Omental fat pad (tissue), 4 donors: ENCODE data around the gene RTL1. TPM values are rescaled to one million over a fixed set of nuclear protein-coding genes. Genes with fewer than 3 reads are reported as not detected.

Experiments
- ATAC-seq: fragments of 150-250 bp; one replicate; pipeline ENCODE4 v1.9.1; 2016; ENCODE audit warnings: mild to moderate bottlenecking, moderate library complexity; ENCODE audit not compliant: low FRiP score
- DNase-seq: peaks from one replicate; pipeline ENCODE4 v3.0.0-alpha.2; 2019; ENCODE audit warnings: low spot score
- total RNA-seq, 4 donors: library from RNA; depleted of rRNA; stranded (reverse); fragments of >200 nt; gene quantifications; one replicate each; pipeline ENCODE4 v1.1.0, GENCODE V29; 2016
- TF ChIP-seq, protein P1 (sequence below), 3 donors: fragments of 450-650 bp; IDR thresholded peaks; one replicate each; pipeline ENCODE4 v1.5.1; 2016 to 2017; ENCODE audit warnings: antibody characterized with exemption in 3 of 3, mild to moderate bottlenecking in 3 of 3, moderate library complexity in 2 of 3

RTL1 gene
- total RNA-seq, 4 donors from 2014 or later: not detected

DNA sequence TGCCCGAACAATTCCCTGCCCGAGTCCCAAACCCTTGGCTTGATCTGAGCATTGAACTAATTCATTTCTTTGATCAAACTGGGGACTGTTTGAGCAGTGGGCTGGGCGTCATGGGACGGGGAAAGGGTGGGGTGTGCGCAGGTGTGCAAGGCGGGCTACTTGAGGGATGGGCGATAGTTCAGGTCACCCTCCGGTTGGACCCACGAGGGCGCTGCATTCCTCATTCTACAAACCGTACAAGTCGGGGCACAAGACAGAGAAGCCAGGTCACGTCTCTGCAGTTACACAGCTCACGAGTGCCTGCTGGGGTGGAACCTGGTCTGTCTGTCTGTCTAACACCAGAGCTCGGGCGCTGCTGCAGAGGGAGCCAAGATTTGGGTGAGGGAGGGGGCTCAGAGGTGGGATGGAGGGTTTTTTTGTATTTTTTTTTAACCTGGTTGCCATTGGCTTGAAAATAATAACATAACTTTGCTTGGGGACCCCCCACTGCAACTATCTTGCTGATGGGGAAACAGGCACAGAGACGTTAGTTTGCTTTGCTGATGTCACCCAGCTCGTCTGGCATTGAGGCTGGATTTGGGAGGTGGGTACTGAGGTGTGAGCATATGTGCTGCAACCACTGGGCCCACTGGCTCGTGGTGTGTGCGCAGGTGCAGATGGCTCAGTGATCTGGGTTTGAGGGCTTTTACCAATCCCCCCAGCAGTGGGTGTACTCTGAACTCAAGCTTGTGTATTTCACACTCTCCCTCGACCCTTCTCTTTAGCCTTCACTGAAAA lies 7.6 kb upstream of the RTL1 start:
- DNase-seq (no peak), ATAC-seq (no peak)
- TF ChIP-seq, protein P1, sequence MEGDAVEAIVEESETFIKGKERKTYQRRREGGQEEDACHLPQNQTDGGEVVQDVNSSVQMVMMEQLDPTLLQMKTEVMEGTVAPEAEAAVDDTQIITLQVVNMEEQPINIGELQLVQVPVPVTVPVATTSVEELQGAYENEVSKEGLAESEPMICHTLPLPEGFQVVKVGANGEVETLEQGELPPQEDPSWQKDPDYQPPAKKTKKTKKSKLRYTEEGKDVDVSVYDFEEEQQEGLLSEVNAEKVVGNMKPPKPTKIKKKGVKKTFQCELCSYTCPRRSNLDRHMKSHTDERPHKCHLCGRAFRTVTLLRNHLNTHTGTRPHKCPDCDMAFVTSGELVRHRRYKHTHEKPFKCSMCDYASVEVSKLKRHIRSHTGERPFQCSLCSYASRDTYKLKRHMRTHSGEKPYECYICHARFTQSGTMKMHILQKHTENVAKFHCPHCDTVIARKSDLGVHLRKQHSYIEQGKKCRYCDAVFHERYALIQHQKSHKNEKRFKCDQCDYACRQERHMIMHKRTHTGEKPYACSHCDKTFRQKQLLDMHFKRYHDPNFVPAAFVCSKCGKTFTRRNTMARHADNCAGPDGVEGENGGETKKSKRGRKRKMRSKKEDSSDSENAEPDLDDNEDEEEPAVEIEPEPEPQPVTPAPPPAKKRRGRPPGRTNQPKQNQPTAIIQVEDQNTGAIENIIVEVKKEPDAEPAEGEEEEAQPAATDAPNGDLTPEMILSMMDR (IDR thresholded peaks at IDR 0.05): no peak

- TF ChIP-seq, protein P1 (IDR thresholded peaks at IDR 0.05): no peak
- ATAC-seq (no peak), DNase-seq (no peak)
These were observed 5.9 kb upstream of the RTL1 start for GRCh38 chr14:100909439-100909838.

DNA sequence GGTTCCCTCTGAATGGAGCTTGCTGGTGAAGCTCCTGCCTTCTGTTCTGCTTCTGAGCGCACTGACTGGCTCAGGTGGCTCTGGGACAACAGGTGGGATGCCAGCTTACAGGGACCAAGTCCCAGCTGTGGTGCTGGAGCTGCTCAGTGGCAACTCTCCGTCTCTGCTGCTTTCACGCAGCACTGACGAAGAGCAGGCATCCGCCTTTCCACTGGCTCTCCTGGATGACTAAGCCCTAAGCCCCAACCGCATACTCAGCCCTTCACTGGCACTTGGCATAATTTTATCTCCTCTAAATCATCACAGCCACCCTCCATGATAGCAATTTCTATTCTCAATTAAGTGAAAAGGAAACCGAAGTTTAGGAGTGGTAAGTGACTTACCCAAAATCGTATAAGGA lies 3.7 kb upstream of the RTL1 start:
- DNase-seq: no peak
- TF ChIP-seq, protein P1 (IDR thresholded peaks at IDR 0.05): no peak
- ATAC-seq: no peak

DNA sequence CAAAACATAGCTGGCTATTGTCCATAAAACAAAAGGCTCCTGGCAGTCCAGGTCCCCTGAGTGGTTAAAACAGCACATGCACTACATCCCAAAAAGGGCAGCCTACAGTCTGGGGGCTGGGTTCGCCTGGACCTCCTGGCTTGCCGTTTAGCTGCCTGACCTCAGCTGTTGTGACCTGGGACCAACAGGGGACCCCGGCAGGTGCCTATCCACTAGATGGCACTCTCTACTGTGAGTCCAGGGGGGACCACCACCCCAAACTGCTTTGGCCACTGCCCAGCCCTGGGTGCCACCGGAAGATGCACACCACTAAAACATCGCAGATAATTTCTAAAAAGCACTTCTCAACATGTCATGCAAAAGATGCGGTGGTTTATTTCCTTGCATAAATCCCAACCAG lies 2.9 kb upstream of the RTL1 start:
- no peak for ATAC-seq
- DNase-seq: no peak
- TF ChIP-seq, protein P1 (IDR thresholded peaks at IDR 0.05): no peak

- ATAC-seq: no peak
- TF ChIP-seq, protein P1 (IDR thresholded peaks at IDR 0.05): no peak
- no peak for DNase-seq
These were observed 1.6 kb upstream of the RTL1 start for GRCh38 chr14:100905166-100905565.

GRCh38 chr14:100904307-100905087 lies 975 bp upstream of the RTL1 start:
- no peak for DNase-seq
- no peak for ATAC-seq

More at GRCh38 chr14:100904307-100905087, 975 bp upstream of the RTL1 start:
- TF ChIP-seq, protein P1 (IDR thresholded peaks at IDR 0.05): no peak
